ENCODE data around the gene CDC27. TPM values are rescaled to one million over a fixed set of nuclear protein-coding genes. Genes with fewer than 3 reads are reported as not detected.

Gene CDC27
- total RNA-seq, 1 experiment from 2014 or later = 191 TPM

DNA sequence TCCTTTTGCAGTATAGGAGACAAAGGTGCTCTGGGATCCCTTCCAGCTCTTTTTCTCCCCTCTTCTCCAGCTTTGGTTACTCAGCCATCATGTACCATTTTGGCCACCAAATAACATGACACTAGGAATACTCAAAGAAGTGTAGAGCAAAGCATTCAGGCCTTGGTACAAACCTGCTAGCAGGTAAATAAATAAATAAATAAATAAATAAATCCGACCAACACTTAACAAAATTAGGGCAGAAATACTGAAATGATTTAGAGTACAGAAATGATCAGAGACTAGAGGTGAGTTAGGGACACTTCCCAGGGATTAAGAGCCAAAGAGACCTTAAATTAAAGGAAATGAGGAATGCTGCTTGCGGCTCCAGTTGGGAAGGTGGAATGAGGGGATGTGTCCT, 46.8 kb upstream of the CDC27 start:
- no peak for DNase-seq (ENCODE audit: low read depth, low spot score)
- no peak for ATAC-seq
- Histone ChIP-seq H3K9me3 (ENCODE audit: control insufficient read depth in 1 of 2, insufficient read depth in 1 of 2, low read depth in 1 of 2, low read length in 2 of 2) (no peaks in the 10 kb centered on the region), H3K9ac (ENCODE audit: low read length) (no peak overlapping the region), H3K4me1 (ENCODE audit: control insufficient read depth in 1 of 2, insufficient read depth in 2 of 2, low read length in 2 of 2) (peaks cover 8 to 15% of the 10 kb centered on the region in 2 experiments), H3K27me3 (ENCODE audit: insufficient read depth, low read length) (no peaks in the 10 kb centered on the region), H3K79me2 (ENCODE audit: insufficient read depth, low read length) (no peaks in the 10 kb centered on the region), H4K20me1 (ENCODE audit: insufficient read depth) (no peaks in the 10 kb centered on the region), H3K4me2 (ENCODE audit: low read length) (no peak overlapping the region), H3K27ac (ENCODE audit: low read depth, low read length) (no peak overlapping the region), H2AFZ (ENCODE audit: low read depth, low read length, poor library complexity, severe bottlenecking) (no peak overlapping the region), H3K36me3 (ENCODE audit: control insufficient read depth in 1 of 2, insufficient read depth in 2 of 2, low read length in 2 of 2) (no peaks in the 10 kb centered on the region), H3K4me3 (replicated peaks in 1 of 2; ENCODE audit: low read depth in 1 of 2, low read length in 2 of 2) (no peak overlapping the region), H3K9me2 (ENCODE audit: insufficient read depth) (no peaks in the 10 kb centered on the region)
- intact Hi-C loops (cut with micrococcal nuclease) = no loop called here
- ChIA-PET CTCF (no interaction called here), POLR2A (no interaction called here), RAD21 (ENCODE audit: low non-redundant PET in 1 of 2, low total read pairs in 2 of 2, uncharacterized antibody in 2 of 2, unreplicated experiment in 2 of 2) (no interaction called here)
- TF ChIP-seq JUND (IDR thresholded peaks at IDR 0.05) = no peak
- no peak for TF ChIP-seq POLR2AphosphoS5 (IDR thresholded peaks at IDR 0.05; ENCODE audit: low read depth, low read length)
- TF ChIP-seq EZH2 (IDR thresholded peaks at IDR 0.05) = no peak
- TF ChIP-seq CBX3 (IDR thresholded peaks at IDR 0.05; ENCODE audit: low read depth) = no peak
- no peak for TF ChIP-seq SIN3A (IDR thresholded peaks at IDR 0.05; ENCODE audit: low read depth)
- no peak for TF ChIP-seq RAD21 (IDR thresholded peaks at IDR 0.05; ENCODE audit: low read depth)
- TF ChIP-seq POLR2A (IDR thresholded peaks at IDR 0.05; ENCODE audit: borderline replicate concordance, extremely low read depth, insufficient read depth, insufficient read length) = no peak
- no peak for TF ChIP-seq ZNF274 (IDR thresholded peaks at IDR 0.05; ENCODE audit: low read depth, low read length)
- TF ChIP-seq EZH2phosphoT487 (IDR thresholded peaks at IDR 0.05; ENCODE audit: borderline replicate concordance) = no peak
- TF ChIP-seq, protein P1, sequence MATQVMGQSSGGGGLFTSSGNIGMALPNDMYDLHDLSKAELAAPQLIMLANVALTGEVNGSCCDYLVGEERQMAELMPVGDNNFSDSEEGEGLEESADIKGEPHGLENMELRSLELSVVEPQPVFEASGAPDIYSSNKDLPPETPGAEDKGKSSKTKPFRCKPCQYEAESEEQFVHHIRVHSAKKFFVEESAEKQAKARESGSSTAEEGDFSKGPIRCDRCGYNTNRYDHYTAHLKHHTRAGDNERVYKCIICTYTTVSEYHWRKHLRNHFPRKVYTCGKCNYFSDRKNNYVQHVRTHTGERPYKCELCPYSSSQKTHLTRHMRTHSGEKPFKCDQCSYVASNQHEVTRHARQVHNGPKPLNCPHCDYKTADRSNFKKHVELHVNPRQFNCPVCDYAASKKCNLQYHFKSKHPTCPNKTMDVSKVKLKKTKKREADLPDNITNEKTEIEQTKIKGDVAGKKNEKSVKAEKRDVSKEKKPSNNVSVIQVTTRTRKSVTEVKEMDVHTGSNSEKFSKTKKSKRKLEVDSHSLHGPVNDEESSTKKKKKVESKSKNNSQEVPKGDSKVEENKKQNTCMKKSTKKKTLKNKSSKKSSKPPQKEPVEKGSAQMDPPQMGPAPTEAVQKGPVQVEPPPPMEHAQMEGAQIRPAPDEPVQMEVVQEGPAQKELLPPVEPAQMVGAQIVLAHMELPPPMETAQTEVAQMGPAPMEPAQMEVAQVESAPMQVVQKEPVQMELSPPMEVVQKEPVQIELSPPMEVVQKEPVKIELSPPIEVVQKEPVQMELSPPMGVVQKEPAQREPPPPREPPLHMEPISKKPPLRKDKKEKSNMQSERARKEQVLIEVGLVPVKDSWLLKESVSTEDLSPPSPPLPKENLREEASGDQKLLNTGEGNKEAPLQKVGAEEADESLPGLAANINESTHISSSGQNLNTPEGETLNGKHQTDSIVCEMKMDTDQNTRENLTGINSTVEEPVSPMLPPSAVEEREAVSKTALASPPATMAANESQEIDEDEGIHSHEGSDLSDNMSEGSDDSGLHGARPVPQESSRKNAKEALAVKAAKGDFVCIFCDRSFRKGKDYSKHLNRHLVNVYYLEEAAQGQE (IDR thresholded peaks at IDR 0.05; ENCODE audit: low read depth) = no peak
- TF ChIP-seq SP1 (IDR thresholded peaks at IDR 0.05; ENCODE audit: low read depth) = no peak
- TF ChIP-seq, protein P2, sequence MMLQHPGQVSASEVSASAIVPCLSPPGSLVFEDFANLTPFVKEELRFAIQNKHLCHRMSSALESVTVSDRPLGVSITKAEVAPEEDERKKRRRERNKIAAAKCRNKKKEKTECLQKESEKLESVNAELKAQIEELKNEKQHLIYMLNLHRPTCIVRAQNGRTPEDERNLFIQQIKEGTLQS (IDR thresholded peaks at IDR 0.05) = no peak
- no TSS peak for BruUV-seq (replicated peaks)

Measured in HCT116 (cell line).